ENCODE results near the gene ATP8B4.

The ATP8B4 gene

DNA sequence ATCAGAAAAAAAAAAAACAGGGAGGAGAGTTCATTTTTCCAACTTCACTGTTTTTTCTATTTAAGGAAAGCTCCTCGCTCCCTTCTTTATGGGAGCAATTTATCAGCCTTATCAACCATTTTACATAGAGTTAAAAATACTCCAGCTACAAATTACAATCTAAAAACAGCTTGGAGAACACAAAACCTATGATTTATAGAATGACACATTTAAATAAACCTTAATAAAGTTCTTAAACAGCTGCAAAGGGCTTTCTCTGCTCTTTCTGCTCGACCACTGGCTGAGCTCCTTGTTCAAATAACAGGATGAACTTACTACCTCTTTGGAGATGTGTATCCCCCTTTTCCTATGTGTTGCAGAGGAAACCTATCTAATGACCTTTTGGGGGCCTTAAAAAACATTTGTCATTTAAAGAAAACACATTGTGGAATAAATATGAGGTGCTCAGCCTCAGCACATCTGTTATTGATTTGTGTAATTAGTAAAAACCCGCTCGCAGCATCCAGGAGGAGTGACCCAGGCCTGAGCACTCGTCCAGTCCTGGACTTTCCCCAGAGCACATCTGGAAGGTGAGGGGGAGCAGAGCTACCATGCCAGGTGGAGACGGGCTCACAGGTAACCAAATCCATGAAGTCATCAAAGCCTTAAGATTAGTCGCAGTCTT, 231.2 kb downstream of the ATP8B4 start:
- Histone ChIP-seq H3K36me3 (ENCODE audit: insufficient read depth, low read length) (no peaks in the 10 kb centered on the region), H3K27me3 (ENCODE audit: insufficient read depth, low read length, poor library complexity) (no peaks in the 10 kb centered on the region), H3K79me2 (ENCODE audit: insufficient read depth, low read length) (no peaks in the 10 kb centered on the region), H3K27ac (ENCODE audit: low read length) (no peak overlapping the region), H3K4me2 (ENCODE audit: insufficient read depth, low read length) (no peak overlapping the region), H2AFZ (ENCODE audit: low read depth, low read length) (no peak overlapping the region), H3K4me1 (ENCODE audit: insufficient read depth, low read length) (no peaks in the 10 kb centered on the region), H3K4me3 (ENCODE audit: low read depth in 1 of 2, low read length in 2 of 2) (no peak overlapping the region), H4K20me1 (ENCODE audit: insufficient read depth, low read length) (no peaks in the 10 kb centered on the region), H3K9ac (ENCODE audit: low read depth, low read length) (no peak overlapping the region), H3K9me3 (ENCODE audit: insufficient read depth, low read length, severe bottlenecking) (no peaks in the 10 kb centered on the region)
- no peak for TF ChIP-seq EZH2 (IDR thresholded peaks at IDR 0.05; ENCODE audit: borderline replicate concordance, low read depth, low read length, severe bottlenecking)
- TF ChIP-seq, protein P1, sequence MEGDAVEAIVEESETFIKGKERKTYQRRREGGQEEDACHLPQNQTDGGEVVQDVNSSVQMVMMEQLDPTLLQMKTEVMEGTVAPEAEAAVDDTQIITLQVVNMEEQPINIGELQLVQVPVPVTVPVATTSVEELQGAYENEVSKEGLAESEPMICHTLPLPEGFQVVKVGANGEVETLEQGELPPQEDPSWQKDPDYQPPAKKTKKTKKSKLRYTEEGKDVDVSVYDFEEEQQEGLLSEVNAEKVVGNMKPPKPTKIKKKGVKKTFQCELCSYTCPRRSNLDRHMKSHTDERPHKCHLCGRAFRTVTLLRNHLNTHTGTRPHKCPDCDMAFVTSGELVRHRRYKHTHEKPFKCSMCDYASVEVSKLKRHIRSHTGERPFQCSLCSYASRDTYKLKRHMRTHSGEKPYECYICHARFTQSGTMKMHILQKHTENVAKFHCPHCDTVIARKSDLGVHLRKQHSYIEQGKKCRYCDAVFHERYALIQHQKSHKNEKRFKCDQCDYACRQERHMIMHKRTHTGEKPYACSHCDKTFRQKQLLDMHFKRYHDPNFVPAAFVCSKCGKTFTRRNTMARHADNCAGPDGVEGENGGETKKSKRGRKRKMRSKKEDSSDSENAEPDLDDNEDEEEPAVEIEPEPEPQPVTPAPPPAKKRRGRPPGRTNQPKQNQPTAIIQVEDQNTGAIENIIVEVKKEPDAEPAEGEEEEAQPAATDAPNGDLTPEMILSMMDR (IDR thresholded peaks at IDR 0.05; ENCODE audit: borderline replicate concordance, extremely low read depth, low read length, poor library complexity, severe bottlenecking): no peak
- ATAC-seq (ENCODE audit: insufficient read depth, low read depth): no peak
- no peak for DNase-seq

DNA sequence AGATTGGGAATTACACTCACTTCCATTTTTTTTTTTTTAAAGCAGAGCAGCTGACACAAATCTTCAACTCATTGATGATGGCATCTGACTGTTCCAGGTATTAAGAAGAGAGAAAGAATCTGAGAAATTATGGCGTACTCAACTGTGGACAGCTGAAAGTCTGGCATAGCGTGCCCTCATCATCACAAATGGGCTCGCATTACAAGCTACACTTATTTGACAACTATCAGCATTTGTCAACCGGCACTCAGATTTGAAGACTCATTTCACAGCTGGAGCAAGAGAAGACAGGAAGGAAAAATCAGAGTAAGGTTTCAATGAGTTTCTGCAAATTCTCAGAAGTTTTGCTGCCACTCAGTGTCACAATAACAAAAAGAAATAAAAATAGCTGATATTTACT, 235.9 kb downstream of the ATP8B4 start:
- DNase-seq (no peak), ATAC-seq (ENCODE audit: insufficient read depth, low read depth) (no peak)
- no peaks in the 10 kb centered on the region for H4K20me1 ChIP-seq (ENCODE audit: insufficient read depth, low read length)
- H3K36me3 ChIP-seq (ENCODE audit: insufficient read depth, low read length): no peaks in the 10 kb centered on the region
- H2AFZ ChIP-seq (ENCODE audit: low read depth, low read length): no peak overlapping the region
- TF ChIP-seq, protein P1 (IDR thresholded peaks at IDR 0.05; ENCODE audit: borderline replicate concordance, extremely low read depth, low read length, poor library complexity, severe bottlenecking): no peak
- no peak for TF ChIP-seq EZH2 (IDR thresholded peaks at IDR 0.05; ENCODE audit: borderline replicate concordance, low read depth, low read length, severe bottlenecking)
- H3K27me3 ChIP-seq (ENCODE audit: insufficient read depth, low read length, poor library complexity): no peaks in the 10 kb centered on the region
- H3K9ac ChIP-seq (ENCODE audit: low read depth, low read length): no peak overlapping the region
- no peak overlapping the region for H3K27ac ChIP-seq (ENCODE audit: low read length)
- no peaks in the 10 kb centered on the region for H3K4me1 ChIP-seq (ENCODE audit: insufficient read depth, low read length)
- no peak overlapping the region for H3K4me2 ChIP-seq (ENCODE audit: insufficient read depth, low read length)
- no peaks in the 10 kb centered on the region for H3K9me3 ChIP-seq (ENCODE audit: insufficient read depth, low read length, severe bottlenecking)
- H3K79me2 ChIP-seq (ENCODE audit: insufficient read depth, low read length): no peaks in the 10 kb centered on the region
- H3K4me3 ChIP-seq (ENCODE audit: low read depth in 1 of 2, low read length in 2 of 2): no peak overlapping the region

- TF ChIP-seq EZH2 (IDR thresholded peaks at IDR 0.05; ENCODE audit: borderline replicate concordance, low read depth, low read length, severe bottlenecking): no peak
- TF ChIP-seq, protein P1 (IDR thresholded peaks at IDR 0.05; ENCODE audit: borderline replicate concordance, extremely low read depth, low read length, poor library complexity, severe bottlenecking): no peak
- ATAC-seq (ENCODE audit: insufficient read depth, low read depth) (no peak), DNase-seq (no peak)
- Histone ChIP-seq H3K9ac (ENCODE audit: low read depth, low read length) (no peak overlapping the region), H3K36me3 (ENCODE audit: insufficient read depth, low read length) (no peaks in the 10 kb centered on the region), H4K20me1 (ENCODE audit: insufficient read depth, low read length) (no peaks in the 10 kb centered on the region), H3K9me3 (ENCODE audit: insufficient read depth, low read length, severe bottlenecking) (no peaks in the 10 kb centered on the region), H3K4me2 (ENCODE audit: insufficient read depth, low read length) (no peak overlapping the region), H3K4me1 (ENCODE audit: insufficient read depth, low read length) (no peaks in the 10 kb centered on the region), H3K4me3 (ENCODE audit: low read depth in 1 of 2, low read length in 2 of 2) (no peak overlapping the region), H3K27ac (ENCODE audit: low read length) (no peak overlapping the region), H3K79me2 (ENCODE audit: insufficient read depth, low read length) (no peaks in the 10 kb centered on the region), H3K27me3 (ENCODE audit: insufficient read depth, low read length, poor library complexity) (no peaks in the 10 kb centered on the region), H2AFZ (ENCODE audit: low read depth, low read length) (no peak overlapping the region)
These were observed 237.2 kb downstream of the ATP8B4 start for GRCh38 chr15:49881866-49882265.

Data from DND-41 (cell line).